AG04450 (cell line): ENCODE measurements around the gene CHAF1B. TPM values are rescaled to one million over a fixed set of nuclear protein-coding genes. Genes with fewer than 3 reads are reported as not detected.

Experiments
- CTCF ChIA-PET: fragments of 300-600, 350-600 bp; formaldehyde crosslinking; extraction: SDS; loops from one replicate; lab custom pipeline; 2022; ENCODE audit warnings: antibody characterized with exemption, inconsistent platforms; lab: Charles Lee
- POLR2A ChIA-PET: fragments of 350-600 bp; formaldehyde crosslinking; extraction: SDS; loops from one replicate; lab custom pipeline; 2021; ENCODE audit warnings: antibody characterized with exemption, inconsistent platforms; lab: Yijun Ruan, JAX
- DNase-seq: peaks from one replicate; pipeline ENCODE4 v3.0.0-alpha.2; 2011; ENCODE audit warnings: low read depth, low spot score
- H3K27ac ChIP-seq: one replicate; pipeline ENCODE4 v1.5.1; 2012; ENCODE audit warnings: low read depth, low read length, control low read depth
- H3K27me3 ChIP-seq: one replicate; pipeline ENCODE4 v1.6.0; 2012; ENCODE audit warnings: low read length; ENCODE audit not compliant: control insufficient read depth, insufficient read depth
- H3K4me3 ChIP-seq: 2 replicates; pipeline ENCODE4 v1.5.1; 2011; ENCODE audit warnings: mild to moderate bottlenecking, low read depth, low read length, control low read depth
- H3K9me3 ChIP-seq: 2 replicates; pipeline ENCODE4 v1.5.1; 2012; ENCODE audit warnings: low read length; ENCODE audit not compliant: control insufficient read depth, insufficient read depth
- CTCF ChIP-seq: IDR thresholded peaks from 2 replicates; pipeline ENCODE4 v1.5.1; 2011; ENCODE audit warnings: low read depth, low read length, control low read depth, inconsistent platforms
- polyA plus RNA-seq: library from polyadenylated mRNA; depleted of rRNA; stranded (reverse); fragments of >200 nt; gene quantifications from 2 replicates; pipeline ENCODE4 v1.2.3, GENCODE V29; 2011

The CHAF1B gene
- polyA plus RNA-seq, 1 experiment, result 3.7 TPM

DNA sequence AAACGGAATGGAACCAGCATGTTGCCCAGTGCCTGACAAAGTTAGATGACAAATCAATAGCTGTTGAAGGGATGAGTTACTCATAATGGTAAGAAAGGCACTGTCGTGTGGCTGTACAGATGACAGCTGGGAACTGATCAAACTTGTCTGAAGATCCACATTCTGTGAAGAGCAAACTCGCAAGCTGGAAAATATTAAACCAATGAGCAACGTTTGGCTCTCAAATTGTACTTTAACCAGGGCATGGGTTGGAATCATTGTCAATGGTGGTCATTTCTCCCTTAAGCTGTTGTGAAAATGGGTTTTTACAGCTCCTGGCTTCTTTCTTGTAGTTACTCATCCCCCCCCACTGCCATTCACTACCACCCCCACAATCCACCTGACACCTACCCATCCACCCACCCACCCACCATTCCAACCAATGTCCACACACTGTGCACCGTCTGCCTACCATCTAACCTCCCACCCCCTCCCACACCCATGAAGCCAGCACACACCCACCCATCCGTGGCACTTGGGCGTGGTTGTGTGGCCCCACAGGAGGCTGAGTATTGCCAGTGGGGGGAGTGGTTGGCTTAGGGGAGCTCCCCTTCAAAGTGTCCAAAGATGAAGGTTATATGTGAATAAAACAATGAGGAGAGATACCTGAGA lies 48.0 kb downstream of the CHAF1B start:
- no peak for TF ChIP-seq CTCF
- ChIA-PET CTCF (no interaction called here), POLR2A (no interaction called here)
- no peaks in the 10 kb centered on the region for H3K27me3 ChIP-seq
- DNase-seq, result no peak
- no peaks in the 10 kb centered on the region for H3K9me3 ChIP-seq
- H3K27ac ChIP-seq, result no peak overlapping the region
- H3K4me3 ChIP-seq, result no peak overlapping the region

- H3K4me3 ChIP-seq, result no peak overlapping the region
- no peaks in the 10 kb centered on the region for H3K9me3 ChIP-seq
- H3K27me3 ChIP-seq, result no peaks in the 10 kb centered on the region
- TF ChIP-seq CTCF, result no peak
- ChIA-PET CTCF (interaction anchor here (1.2 kb wide), 1 partner anchor 12 kb away, joined by 3 read pairs; no protein-coding TSS in a partner anchor), POLR2A (no interaction called here)
- DNase-seq, result no peak
- no peak overlapping the region for H3K27ac ChIP-seq
Measured at GRCh38 chr21:36434144-36434543, 49.0 kb downstream of the CHAF1B start.

GRCh38 chr21:36436829-36437744 lies 51.9 kb downstream of the CHAF1B start:
- no peak for DNase-seq
- no peaks in the 10 kb centered on the region for H3K9me3 ChIP-seq
- TF ChIP-seq CTCF, result no peak
- POLR2A ChIA-PET, result interaction anchor here (0.6 to 0.7 kb wide), 2 partner anchors 43 to 635 kb away, joined by 4 to 10 read pairs; partner anchors contain the start of gene CLDN14
- H3K4me3 ChIP-seq, result no peak overlapping the region
- no peaks in the 10 kb centered on the region for H3K27me3 ChIP-seq
- H3K27ac ChIP-seq, result no peak overlapping the region
- CTCF ChIA-PET, result interaction anchor here (0.7 kb wide), 1 partner anchor 17 kb away, joined by 4 read pairs; no protein-coding TSS in a partner anchor

DNA sequence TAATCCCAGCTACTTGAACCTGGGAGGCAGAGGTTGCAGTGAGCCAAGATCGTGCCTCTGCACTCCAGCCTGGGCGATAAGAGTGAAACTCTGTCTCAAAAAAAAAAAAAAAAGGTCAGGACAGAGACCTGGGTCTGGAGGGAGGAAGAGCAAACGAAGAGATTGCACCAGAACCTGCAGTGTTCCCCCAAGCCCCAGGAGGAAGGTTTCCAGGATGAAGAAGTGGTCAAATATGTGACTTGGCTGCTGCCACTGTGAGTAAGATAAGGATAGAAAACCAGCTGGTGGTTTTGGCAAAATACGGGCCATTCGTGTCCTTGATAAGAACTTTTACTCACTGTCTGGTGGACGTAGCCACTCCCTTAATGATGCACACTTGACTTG lies 52.5 kb downstream of the CHAF1B start:
- Histone ChIP-seq H3K27me3 (no peaks in the 10 kb centered on the region), H3K4me3 (no peak overlapping the region), H3K27ac (no peak overlapping the region), H3K9me3 (no peaks in the 10 kb centered on the region)
- no peak for TF ChIP-seq CTCF
- ChIA-PET CTCF (interaction anchor here (0.7 kb wide), 1 partner anchor 17 kb away, joined by 4 read pairs; no protein-coding TSS in a partner anchor), POLR2A (interaction anchor here (0.6 to 0.7 kb wide), 3 partner anchors 9 to 635 kb away, joined by 4 to 10 read pairs (median 5); partner anchors contain the start of gene CLDN14)
- DNase-seq, result peak; percentile 49

- no peak overlapping the region for H3K27ac ChIP-seq
- DNase-seq, result no peak
- no peak overlapping the region for H3K4me3 ChIP-seq
- no peaks in the 10 kb centered on the region for H3K9me3 ChIP-seq
- no peaks in the 10 kb centered on the region for H3K27me3 ChIP-seq
- ChIA-PET CTCF (no interaction called here), POLR2A (no interaction called here)
- no peak for TF ChIP-seq CTCF
Measured at GRCh38 chr21:36441715-36442114, 56.5 kb downstream of the CHAF1B start.
